GM19463 (cell line): Measurements from ENCODE around the gene HLA-DRB5.
"Not testable (repeated sequence)": the region's sequence is repeated elsewhere in the genome, so short reads cannot be mapped to it uniquely, and the experiment has no call there.

Experiments
- ATAC-seq: cut with Tn5 transposase; IDR thresholded peaks from one replicate; pipeline ENCODE4 v1.9.1; 2021; ENCODE audit warnings: mild to moderate bottlenecking, moderate library complexity; ENCODE audit not compliant: unreplicated experiment

HLA-DRB5 gene

DNA sequence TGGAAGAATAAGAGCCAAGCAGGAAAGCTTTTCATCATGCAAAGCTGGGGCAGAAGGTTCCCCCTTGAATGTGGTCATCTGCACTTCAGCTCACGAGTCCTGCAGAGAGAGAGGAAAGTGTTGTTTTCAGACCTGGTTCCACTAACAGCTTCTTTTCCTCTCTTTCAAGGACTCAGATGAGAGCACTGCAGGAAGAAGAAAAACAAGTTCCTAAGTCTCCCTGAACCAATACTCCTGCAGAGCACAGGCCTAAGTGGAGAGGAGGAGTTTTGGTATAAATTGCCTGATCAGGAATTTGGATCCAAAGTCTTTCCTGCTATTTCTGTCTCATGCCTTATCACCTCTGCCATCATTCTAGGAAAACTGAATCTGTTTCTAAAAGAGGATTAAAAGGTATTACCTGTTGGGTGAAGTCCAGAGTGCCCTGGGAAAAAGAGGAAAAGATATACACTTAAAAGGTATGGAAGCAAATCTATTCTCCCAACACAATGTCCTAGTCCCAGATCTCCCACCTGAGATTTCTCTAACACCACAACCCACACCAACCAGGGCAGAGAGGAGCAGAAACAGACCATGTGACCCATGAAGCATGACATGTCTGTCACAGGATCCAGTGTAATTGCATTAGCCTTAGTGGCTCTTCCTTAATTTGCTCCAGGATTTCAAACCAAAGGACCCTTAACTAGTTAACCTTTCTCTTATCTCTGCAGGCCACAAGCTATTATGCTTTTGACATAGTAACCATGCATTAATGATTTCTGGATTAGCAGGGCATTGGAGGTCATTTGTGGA is 12.2 kb downstream of the HLA-DRB5 start:
- ATAC-seq, result no peak

DNA sequence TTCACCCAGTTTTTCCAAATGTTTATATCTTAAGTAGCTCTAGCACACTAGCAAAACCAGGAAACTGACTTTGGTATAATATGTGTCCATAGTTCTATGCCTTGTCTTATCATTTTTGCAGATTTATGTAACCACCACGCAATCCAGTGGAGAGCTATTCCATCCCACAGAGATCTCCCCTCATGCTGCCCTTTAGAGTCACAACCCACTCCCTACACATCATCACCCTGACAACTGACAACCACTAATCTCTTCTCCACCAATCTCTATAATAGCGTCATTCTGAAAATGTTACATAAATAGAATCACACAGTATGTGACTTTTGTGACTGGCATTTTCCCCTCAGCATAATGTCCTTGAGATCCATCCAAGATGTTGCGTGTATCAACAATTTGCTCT is 29.1 kb downstream of the HLA-DRB5 start:
- no peak for ATAC-seq

DNA sequence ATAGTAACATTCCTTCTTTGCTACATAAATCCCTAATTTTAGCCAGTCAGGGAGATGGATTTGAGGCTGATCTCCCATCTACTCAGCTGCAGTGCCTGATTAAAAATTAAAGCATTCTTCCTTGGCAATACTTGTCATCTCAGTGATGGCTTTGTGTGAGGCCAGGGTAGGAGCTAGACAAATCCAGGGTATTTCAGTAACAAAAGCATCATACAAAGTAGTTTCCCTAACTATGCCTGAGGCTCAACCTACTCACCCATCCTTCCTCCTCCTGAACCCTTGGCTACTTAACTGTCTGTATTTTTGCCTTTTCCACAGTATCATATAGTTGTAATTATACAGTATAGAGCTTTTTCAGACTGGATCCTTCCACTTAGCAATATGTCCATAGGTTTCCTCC is 37.7 kb downstream of the HLA-DRB5 start:
- no peak for ATAC-seq

DNA sequence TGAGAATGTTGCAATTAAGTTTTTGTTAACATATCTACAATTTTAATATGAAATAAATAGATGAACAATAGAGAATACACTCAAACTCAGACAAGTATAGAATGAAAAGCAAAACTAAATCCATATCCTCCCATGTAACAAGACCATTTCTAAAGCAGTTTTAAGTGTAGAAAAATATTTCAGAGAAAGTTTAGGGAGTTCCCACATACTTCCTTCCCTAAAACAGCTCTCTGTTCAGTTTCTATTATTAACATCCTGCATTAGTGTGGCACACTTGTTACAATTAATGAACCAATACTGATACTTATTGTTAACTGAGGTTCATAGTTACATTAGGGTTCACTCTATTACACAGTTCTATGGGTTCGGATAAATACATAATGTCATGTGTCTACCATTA is 38.4 kb downstream of the HLA-DRB5 start:
- ATAC-seq, result no peak

DNA sequence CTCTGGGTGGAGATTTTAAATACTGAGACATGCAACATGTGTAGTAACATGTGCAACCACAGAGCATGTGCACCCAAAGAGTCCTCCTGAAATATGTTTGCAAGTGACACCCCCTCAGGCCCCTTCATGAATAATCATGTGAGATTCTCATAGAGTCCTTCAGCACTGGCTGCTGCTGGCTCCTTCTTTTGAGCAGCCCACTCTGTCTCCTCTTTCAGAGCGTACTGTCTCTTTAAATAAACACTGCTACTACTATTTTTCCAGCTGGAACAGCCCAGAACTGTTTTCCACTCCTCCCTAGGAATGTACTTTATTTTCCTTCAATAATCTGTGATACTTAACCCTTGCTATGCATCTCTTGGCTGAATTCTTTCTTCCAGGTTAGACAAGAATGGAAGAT is 42.0 kb downstream of the HLA-DRB5 start:
- ATAC-seq, result no peak

DNA sequence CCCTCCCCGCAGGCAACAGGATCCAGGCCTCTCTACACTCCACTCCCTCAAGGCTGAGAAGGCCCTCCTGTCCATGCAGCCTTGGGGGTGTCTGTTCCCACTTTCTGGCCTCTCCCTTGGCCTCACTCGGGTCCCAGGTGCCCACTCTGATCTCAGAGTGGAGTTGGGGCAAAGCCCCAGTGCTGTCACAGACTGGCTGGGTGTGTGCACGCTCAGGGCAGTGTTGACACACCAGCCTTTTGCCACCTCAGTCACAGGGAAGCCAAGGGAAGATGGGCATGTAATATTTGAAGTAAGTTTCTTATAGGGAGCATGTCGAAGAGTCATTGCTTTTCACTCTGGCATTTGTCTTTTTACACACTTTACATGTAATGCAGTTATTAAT is 45.5 kb downstream of the HLA-DRB5 start:
- ATAC-seq, result no peak

DNA sequence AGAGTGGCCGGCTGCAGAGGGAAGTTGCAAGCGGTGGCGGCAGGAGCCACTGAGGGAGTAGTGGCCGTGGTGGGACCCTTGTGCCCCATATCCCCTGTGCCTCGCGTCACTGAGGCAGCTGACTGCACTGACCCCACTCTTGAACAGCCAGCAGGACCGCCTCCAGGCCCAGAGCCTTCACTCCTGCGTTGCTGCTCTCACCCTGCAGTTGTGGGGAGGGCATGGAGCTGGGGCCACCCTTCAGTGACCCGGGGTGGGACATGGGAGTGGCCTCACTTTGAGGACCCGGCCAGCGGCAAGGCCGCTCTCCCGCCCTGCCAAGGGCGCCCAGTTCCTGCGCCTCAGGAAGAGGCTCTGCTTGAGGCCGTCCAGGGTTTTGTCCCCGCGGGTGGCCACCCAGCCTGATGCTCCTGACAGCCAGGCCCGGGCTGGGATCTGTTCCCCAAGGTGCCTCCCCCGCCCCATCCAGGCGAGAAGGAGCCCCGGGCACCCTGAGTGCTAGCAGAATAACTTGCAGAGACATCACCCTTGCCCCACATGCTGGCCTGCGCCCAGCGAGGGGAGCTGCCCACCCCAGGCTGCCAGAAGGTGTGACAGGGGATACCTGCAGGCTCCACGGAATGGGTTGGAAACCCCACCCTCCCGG is 46.0 kb downstream of the HLA-DRB5 start:
- ATAC-seq, result no peak

DNA sequence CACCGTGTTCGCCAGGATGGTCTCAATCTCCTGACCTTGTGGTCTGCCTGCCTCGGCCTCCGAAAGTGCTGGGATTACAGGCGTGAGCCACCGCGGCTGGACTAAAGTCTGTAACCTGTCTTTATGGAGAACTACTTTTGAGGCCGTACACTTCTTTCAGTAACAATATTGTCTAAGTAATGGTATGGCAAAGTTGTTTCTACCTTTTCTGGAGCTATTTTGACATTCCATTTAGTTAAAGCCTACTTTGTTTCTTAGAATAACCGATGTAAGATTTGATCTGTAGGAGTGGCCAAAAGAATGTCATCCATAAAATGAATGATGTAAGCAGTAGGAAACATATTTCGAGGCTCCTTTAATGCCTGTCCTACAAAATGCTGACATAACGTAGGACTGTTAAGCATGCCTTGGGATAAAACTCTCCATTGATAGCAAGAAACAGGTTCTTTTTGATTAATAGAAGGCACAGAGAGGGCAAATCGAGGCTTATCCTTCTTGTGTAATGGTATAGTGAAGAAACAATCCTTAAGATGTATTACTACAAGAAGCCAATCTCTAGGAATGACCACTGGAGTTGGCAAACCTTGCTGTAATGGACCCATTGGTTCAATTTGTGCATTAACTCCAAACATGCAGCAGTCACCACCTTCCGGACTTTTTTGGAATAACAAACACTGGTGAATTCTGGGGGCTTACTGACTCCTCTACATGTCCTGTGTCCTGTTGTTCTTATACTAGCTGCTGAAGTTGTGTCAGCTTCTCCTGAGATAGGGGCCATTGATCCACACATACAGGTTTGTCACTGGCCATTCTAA is 54.5 kb downstream of the HLA-DRB5 start:
- no peak for ATAC-seq

DNA sequence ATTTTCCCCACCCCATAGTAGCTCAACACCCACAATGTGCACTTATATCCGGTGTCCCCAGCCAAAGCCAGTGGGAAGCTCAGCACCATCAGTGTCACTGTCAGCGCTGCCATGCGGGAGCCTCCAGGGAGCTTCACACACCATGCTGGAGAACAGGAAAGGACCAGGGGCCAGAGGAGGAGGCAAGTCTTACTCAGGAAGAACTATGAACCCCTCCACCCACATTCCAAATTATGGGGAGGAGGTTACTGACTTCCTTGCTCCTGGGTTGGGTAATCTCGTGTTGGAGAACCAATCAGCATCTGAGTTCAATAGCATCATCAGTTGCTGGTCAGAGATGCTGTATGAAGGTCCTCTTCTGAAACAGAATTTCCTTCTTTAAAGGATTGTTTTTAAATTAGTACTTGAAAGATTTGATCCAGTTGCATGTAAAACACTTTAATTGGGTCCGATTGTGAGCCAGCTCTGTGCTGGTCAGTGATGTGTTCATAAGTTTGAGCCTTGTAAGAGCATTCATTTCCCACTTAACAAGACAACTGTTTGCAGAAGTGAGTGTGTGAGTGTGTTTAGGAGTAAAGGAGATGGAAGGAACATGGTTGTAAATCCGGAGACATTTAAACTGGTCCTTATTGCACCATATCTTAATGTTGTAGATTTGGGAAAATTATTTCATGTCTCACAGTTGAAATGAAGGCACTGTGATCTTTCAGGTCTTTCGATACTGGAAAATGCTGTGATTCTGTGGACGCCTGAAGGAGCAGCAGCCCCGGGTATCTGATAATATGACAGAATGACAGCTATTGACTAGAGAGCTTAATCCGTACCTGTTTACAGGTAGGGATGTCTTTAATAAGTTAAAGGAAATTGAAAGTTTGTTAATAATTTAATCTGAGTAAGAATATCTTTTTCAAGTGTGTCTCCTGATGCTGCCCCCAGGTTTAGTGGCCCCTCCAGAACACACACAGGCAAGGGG is 56.4 kb downstream of the HLA-DRB5 start:
- ATAC-seq, result peak; percentile 96

DNA sequence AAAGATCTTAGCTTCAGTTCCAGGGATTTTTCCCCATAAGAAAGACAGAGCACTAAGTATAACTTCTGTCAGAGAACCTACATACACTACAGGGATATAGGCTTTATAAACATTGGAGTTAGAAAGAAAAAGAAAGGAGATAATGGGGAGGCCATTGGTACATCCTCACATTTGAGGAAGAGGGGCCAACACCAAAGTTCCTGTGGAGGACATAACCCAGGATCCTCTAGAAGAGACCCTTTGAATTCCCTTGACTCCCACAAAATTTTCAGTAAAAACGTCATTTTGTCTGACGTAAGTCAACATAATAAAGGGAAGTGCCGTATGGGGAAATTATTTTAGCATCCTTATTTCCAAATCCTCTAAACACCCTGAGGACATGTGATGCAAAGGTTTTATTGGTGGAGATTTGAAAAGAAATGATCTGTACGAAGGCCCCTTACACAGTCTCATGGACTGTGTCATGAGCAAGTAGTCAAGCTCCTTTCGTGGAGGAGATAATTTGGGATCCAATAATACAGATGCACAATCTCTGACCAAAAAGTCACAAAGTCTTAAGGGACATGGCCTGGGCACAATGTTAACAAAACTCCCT is 57.2 kb downstream of the HLA-DRB5 start:
- ATAC-seq, result no peak

DNA sequence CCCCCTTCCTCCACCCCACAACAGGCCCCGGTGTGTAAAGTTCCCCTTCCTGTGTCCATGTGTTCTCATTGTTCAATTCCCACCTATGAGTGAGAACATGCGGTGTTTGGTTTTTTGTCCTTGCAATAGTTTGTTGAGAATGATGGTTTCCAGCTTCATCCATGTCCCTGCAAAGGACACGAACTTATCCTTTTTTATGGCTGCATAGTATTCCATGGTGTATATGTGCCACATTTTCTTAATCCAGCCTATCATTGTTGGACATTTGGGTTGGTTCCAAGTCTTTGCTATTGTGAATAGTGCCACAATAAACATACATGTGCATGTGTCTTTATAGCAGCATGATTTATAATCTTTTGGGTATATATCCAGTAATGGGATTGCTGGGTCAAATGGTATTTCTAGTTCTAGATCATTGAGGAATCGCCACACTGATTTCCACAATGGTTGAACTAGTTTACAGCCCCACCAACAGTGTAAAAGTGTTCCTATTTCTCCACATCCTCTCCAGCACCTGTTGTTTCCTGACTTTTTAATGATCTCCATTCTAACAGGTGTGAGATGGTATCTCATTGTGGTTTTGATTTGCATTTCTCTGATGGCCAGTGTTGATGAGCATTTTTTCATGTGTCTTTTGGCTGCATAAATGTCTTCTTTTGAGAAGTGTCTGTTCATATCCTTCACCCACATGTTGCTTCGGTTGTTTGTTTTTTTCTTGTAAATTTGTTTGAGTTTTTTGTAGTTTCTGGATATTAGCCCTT is 62.2 kb downstream of the HLA-DRB5 start:
- not testable (repeated sequence) for ATAC-seq
